Myometrial cell (primary cell): Measurements from ENCODE around the gene IGSF9B. TPM values are rescaled to one million over a fixed set of nuclear protein-coding genes. Genes with fewer than 3 reads are reported as not detected.

Experiments
- total RNA-seq: library from RNA; depleted of rRNA; stranded (reverse); fragments of >200 nt; gene quantifications from 2 replicates; pipeline ENCODE4 v1.2.3, GENCODE V29; 2015

IGSF9B gene, protein sequence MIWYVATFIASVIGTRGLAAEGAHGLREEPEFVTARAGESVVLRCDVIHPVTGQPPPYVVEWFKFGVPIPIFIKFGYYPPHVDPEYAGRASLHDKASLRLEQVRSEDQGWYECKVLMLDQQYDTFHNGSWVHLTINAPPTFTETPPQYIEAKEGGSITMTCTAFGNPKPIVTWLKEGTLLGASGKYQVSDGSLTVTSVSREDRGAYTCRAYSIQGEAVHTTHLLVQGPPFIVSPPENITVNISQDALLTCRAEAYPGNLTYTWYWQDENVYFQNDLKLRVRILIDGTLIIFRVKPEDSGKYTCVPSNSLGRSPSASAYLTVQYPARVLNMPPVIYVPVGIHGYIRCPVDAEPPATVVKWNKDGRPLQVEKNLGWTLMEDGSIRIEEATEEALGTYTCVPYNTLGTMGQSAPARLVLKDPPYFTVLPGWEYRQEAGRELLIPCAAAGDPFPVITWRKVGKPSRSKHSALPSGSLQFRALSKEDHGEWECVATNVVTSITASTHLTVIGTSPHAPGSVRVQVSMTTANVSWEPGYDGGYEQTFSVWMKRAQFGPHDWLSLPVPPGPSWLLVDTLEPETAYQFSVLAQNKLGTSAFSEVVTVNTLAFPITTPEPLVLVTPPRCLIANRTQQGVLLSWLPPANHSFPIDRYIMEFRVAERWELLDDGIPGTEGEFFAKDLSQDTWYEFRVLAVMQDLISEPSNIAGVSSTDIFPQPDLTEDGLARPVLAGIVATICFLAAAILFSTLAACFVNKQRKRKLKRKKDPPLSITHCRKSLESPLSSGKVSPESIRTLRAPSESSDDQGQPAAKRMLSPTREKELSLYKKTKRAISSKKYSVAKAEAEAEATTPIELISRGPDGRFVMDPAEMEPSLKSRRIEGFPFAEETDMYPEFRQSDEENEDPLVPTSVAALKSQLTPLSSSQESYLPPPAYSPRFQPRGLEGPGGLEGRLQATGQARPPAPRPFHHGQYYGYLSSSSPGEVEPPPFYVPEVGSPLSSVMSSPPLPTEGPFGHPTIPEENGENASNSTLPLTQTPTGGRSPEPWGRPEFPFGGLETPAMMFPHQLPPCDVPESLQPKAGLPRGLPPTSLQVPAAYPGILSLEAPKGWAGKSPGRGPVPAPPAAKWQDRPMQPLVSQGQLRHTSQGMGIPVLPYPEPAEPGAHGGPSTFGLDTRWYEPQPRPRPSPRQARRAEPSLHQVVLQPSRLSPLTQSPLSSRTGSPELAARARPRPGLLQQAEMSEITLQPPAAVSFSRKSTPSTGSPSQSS (N-terminal part only)
- not detected in 2 replicates for total RNA-seq

DNA sequence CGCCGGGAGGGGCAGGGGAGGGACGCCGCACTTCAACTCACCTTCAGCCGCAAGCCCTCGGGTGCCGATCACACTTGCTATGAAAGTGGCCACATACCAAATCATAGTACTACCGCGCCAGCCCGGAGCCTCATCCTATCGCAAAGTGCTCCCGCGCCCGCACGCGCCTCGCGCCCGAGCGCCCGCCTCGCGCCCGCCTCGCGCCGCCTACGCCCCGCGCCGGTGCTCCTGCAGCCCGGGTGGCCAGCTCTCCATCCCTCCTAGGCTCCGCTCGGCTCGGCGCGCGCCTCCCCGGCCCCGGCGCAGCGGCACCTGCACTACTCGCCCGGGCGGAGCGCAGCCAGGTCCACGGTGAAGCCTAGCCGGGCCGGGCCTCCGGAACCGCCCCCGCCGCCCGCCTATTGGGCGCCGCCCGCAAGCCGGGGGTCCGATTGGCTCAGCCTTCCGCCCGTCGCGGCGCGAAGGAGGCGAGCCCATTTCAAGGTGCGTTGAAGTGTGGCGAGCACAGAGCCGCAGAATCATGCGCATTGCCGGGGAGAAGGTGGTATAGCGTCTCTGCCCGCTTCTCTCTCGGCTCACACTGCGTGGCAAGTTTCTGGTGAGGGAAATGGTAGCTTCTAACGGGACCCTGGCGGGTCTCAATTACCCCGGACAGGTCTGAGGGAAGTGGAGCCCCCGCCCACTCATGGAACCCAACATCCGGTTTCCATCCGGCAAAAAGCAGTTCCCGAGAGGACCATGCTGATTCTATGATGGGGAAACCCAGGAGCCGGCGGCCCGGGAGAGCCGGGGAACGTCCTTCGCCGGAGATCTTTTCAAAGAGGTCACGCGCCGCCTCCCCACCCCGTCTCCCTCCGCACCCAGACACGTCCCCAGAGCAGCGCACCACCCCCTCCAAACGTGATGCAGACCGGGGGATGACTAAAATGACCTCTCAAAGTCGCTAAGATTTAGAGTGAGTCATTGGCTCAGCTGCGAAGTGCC, at the start of gene IGSF9B:
Gene IGSF9B (minus strand): TSS at position 319 of the 984 bp plus-strand sequence. CDS start 214 bp downstream, at position 105.

Other genes with a start within 250 kb of the IGSF9B start
- not detected in 2 replicates for gene SPATA19, start 111.5 kb downstream of the IGSF9B start, total RNA-seq
- 48.0 and 49.9 TPM in 2 replicates for gene JAM3, start 112.1 kb upstream of the IGSF9B start, total RNA-seq